Activated CD4-positive, CD25-positive, alpha-beta regulatory T cell treated with anti-CD3 and anti-CD28 coated beads, Interleukin-2, amount 50 U/mL, for 16 hours (primary cell): Measurements from ENCODE around the gene GBX1.

Experiments
- DNase-seq: peaks from one replicate; pipeline ENCODE4 v3.0.0-alpha.2; 2020; ENCODE audit warnings: low read depth, low spot score

GBX1 gene

DNA sequence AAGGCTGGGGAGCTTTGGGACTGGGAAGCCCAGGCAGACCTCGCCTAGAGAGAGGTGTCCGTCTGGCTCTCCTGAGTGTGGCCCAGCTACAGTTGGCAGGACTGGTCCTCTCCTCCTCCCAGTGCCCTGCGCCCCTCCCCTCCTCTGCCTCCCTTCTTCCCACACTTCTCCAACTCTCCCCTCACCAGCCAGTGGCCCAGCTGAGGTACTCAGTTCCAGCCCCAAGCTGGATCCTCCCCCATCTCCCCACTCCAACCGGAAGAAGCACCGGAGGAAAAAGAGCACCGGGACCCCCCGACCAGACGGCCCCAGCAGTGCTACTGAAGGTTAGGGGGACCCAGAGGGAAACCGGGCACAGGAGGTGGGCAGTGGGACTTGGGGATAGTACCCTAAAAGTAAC is 27.7 kb downstream of the GBX1 start:
- no peak for DNase-seq

DNA sequence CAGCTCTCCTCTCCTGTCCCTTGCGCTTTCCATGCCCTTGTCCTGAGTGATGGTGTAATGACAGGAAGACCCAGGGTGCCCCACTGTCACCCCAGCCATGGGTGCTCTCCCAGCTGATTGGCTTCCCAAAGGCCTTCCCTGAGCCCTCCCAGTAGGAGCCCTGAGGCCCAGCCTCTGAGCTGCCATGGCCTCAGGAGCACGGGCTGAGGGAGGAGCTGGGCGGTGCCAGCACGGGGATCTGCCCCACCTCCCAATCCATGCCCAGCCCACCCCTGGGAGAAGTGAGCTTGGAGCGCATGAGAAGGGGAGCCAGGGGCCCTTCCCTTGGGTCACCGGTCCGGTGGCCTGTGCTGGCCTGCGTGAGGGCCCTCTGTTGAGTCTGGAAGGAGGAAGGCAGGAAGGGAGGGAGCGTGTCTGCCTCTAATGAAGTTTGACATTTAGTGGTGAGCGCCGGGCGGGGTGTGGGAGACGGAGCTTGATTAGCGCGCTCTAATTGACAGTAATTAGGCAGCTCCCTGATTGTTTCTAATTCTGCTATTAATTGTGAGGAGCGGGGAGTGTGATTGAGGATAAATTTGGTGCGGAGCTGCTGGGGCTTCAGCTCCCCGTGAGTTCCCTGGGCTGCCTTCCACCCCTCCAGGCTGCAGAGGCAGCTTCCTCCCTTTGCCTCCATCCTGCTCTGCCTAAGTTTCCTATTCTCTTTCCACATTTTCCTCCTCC is 28.3 kb downstream of the GBX1 start:
- no peak for DNase-seq

DNA sequence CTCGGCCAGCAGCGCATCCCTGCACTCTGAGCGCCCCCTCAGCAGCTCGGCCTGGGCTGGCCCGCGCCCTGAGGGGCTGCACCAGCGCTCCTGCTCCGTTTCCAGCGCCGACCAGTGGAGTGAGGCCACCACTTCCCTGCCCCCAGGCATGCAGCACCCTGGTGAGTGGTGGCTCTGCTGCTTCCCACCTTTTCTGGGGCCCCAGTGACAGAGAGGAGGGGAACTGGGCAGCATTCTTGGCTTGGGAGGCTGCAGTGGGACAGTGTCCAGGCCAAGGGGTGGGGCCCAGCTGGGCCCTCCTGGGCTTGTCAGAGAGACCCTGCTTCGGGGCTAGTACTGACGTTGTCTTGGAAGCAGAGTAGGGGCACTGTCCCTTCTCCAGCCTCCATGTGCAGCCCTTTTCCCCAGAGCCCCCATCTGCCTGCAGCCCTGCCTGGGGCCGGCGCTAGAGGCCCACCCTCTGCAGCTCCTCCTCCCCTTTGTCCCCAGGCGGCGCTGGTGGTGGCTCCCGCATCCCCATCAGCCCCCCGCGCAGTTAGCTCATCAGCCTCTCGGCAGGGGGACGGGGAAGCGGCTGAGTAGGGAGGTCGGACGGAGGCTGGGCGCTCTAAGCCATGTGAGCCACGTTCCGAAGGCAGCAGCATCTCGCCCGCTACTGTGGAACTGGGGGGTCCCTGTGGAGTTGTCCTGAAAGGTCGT is 29.2 kb downstream of the GBX1 start:
- no peak for DNase-seq

DNA sequence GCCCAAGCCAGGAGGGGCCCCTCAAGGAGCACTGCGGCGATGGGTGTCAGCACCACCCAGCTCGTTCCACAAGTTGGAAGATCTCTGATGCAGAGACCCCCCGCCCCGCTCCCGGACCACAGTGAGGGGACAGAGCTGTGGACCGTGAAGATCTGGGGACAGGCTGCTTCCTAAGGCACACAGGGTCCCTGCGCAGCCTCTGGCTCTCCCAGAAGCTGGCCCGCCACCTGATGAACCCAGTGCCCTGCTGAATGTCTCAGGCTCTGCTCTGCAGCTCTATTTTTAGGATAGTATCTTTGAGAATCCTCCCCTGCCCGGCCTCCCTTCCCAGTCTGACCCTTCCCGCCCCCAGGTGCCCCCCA is 29.7 kb downstream of the GBX1 start:
- no peak for DNase-seq

DNA sequence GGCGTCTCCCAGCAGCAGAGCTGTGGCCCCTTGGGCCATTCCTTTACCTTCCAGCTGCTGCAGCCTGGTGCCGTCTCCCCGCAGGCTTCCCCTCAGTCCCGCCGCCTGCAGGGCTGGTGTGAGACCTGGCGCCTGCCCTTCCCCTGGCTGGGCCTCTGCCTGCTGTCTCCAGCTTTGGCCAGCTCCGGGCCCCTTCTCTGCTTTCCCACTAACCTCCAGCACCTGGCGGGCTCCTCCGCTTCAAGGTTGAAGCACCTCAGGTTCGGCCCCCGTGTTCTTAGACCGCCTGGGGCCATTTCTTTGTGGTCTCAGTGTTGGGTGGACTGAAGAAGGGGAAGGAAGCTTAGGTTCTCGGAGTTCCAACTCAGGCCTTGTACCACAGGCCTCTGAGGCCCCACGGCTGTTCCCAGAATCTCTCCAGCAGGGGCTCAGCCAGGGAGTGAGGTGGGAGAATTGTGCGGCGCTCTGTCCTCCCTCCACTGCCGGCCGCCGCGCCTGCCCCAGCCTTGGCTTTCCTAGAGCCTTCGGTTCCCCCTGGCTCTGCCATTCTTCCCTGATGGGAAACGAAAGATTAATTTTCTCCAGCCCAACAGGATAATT is 30.3 kb downstream of the GBX1 start:
- DNase-seq = no peak

DNA sequence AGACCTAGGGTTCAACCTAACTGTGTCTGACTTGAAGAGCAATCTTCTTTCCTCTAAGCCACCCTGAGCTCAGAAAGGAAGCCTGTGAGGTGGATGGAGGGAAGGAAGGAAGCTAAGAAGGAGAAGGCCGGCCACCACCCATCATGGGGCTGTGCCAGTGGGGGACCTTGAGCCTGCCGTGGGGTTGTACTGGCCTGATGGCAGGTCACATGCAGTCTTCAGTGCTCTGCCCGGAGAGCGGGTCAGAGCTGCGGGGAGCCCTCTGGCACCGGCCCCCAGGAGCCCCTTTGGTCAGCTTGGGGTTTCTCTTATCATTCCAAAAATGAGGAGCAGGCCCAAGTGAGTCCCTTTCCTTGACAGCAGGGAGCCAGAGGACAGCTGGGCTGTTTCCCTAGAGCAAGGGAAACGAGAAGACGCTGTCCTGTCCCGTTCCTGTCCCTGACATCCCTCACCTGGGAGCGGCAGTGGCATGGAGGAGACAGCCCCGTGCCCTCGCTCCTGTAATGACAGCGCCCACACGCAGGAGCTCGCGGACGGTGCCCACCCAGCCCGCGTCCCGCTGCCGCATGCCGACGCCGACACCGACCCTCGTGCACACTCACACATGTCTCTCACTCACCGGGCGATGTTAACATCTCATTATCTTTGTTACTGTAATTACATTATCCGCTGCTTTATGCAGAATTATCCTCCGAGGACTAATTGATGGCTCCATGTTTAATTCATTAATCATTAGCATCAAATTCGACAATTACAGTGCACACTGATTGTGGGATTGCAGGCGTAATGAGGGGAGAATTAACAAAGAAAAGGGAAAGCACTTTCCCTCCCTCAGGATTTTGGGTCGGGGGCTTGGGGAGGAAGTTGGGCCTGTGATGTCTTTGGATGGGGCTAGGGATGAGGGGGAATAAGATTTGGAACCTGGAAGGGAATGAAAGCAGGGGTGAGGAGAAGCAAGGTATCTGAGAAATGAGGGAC is 31.3 kb downstream of the GBX1 start:
- no peak for DNase-seq

DNA sequence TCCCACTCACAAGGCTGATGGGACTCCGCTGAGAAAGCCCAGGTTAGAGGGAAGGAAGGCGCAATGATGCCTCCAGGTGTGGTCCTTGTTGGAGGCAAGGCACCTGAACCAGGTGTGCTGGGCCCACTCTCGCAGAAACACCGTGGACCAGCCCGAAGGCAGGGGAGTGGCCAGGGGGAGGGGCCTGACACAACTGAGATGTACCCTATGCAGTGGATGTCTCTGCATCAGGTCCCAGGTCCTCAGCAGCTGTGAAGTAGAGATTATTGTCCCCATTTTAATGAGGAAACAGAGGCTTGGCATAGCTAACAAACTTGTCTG is 32.0 kb downstream of the GBX1 start:
- DNase-seq = no peak

DNA sequence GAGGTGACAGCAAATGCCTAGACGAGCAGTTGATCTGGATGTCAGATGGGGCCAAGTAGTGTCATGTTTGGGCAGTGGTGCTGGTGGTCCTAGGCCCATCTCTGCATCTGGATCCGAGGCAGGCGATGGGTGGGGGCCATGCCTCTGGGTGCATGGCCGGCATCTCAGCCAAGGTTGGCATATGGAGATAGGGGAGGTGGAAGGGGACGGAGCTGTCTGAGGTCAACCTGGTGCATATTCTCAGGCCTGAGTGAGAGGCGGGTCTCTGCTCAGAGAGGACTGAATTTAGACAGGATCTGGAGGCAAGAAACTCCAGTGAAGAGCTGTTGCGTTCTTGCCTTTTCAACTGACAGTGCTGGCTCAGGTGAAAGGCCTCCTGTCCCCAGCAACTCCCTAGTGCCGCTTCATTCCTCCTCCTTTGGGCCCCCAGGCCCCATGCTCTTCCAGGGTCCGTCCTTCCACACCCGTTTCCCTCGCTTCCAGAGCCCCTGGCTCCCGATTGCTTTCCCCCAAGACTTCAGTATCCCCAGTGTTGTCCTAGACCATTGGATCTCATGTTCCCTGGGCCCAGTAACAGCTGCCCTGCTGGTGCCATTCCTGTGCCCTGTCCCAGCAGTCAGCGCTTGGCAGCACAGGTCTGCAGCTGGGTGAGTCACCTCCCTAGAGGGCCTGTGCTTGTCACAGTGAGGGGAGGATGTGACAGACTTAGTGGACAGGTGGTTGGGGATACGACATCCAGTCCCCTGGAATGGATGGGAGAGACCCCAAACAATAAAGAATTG is 32.6 kb downstream of the GBX1 start:
- DNase-seq = no peak

DNA sequence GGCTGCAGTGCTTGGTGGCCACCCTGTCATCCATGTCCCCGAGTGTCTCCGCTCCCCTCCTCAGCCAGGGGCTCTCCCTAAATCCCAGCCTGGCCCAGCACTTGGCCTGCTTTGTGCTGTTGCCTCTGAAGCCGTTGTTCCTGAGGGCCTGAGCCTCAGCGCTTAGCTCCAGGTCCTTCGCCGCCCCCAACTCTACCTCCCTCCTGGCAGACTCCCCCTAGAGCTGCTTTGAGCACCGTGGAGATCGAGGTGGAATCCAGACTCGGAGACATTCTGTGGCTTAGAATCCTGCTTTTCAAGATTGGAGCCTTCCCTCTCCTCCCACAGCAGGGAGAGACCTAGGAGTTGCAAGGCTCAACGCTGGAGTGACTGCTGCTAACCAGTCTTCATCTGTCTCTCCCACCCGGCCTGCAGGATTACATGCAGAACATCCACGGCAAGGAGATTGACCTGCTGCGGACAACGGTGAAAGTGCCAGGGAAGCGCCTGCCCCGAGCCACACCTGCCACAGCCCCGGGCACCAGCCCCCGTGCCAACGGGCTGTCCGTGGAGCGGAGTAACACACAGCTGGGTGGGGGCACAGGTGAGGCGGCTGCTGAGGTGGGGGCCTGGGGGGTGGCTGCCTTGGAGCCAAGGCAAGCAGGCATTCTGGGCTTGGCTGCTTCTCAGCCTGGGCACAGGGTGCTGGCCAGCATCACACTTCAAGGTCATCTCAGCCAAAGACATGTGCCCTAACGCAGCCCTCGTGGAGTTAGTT is 33.3 kb downstream of the GBX1 start:
- no peak for DNase-seq

DNA sequence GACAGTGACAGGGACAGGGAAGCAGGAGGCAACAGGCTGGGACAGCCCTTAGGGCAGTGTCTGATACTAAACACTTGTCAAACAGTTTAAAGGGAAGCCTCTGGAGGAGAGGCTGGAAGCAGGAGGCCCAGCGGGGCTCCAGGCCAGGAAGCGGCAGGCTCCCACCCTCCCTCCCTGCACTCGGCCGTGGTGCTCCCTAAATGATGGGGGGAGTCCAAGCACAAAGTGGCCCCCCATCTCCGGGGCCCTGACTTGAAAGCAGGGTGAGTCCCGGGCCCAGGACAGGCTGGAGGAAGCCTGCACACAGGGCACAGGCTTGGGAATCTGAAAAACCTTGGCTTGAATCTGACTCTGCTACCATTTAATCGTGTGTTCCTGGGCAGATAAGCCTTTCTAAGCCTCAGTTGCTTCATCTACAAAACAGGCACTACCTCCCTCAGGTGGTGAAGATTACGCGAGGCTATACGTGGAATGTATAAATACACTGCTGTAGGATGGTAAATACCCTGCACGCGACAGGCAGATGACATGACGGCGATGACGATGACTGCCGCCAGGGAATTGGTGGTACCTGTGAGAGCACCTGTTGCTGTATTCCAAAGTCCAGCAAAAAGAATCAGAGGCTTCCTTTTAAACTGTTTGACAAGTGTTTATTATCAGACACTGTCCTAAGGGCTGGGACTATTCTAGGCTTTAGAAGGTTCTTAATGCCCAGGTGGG is 34.1 kb downstream of the GBX1 start:
- DNase-seq = no peak

DNA sequence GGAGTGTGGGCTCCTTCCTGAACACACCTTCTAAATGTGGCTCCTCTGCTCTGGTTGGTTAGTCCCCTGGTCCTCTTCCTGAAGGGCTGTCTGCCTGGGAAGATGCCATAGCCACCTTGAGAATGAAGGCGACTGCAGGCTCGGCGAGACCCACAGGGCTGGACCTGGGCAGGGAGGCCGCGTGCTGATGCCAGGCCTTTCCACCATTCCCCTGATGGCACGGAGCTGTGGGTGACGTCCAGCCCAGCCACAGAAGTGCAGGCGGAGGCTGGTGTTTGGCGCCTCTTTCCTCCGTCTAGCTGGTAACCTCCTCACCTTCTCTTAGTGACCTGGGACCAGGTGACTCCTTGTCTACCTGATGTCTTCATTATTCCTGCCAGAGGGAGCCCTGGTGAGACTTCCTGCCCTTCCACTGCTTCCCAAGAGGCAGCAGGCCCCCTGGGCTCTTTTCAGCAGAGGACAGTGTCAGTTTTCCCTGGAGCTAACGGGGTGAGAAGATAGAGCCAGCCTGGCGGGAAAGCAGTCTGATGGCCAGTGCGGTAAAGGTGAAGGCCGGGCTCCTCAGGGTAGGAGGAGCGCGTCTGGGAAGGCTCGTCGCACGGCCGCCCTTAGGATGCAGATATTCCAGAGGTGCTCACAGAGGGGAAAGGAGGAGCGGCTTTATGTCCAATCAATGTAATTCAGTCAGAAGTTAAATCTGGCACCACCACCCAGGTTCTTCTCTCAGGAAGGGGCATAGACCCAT is 34.9 kb downstream of the GBX1 start:
- no peak for DNase-seq

DNA sequence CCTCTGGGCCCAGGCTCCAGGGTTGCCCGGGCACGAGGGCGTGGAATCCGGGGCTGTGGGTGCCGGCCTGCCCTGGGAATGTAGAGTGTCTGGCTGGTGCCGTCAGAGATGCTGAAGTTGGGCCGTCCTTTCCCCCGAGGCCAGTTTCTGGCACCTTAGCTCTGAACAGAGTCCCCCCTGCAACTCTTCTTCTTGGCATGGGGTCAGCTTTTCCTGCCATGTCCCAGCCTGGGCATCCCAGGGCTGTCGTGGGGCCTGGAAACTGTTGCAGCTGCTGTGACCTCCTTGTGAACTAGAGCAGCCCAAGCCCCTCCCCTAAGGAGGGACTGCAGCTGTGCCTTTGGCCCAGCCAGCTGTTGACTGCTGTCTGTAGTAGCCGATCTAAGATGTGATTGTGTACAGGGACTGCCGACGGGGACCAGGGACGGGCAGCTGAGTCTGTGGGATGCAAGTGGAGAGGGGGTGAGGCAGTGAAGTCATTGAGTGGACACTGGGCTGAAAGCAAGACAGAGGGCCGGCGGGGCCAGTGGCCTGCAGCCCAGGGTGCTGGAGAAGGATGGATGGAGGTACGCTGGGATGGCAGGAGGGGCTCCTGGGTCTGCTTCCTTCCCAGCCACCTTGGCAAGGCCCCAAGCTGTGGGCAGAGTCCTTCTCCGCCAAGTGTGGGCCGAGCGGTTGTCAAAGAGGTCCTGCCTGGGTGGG is 35.8 kb downstream of the GBX1 start:
- DNase-seq = no peak

DNA sequence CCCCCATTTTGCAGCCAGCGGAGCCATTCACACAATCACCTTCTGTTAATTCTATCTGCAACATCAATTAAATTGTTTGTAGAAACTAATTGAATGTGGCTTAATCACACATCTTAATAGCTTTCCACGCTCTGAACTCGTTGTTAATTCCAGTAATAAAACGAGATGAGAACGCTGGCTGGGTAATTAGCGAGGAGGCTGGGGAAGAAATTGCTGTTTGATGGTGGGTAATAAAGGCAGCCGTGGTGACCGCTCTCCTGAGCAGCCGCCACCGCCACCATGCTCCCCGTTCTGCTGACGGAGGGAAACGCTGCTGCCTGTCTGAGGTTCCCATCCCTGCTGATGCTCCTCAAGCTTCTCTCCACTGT is 36.3 kb downstream of the GBX1 start:
- no peak for DNase-seq

DNA sequence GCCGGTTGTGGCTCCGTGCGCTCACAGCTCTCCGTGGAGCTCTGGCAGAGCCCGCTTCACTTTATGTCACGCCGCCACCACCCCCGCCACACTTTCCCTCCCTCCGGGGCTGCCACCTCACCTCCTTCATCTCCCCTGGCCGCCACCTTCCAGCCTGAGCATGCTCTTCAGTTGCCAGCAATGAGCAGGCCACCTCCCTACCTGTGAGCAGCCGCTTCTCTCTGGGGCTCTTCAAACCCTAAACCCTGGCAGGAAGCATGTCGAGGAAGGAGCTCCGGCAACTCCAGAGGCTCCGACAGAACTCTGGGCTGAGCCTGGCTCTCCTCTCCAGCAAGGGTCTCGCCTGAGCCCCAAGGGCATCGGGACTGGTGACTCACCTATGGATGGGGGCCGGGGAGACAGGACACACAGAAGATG is 36.7 kb downstream of the GBX1 start:
- DNase-seq = no peak

DNA sequence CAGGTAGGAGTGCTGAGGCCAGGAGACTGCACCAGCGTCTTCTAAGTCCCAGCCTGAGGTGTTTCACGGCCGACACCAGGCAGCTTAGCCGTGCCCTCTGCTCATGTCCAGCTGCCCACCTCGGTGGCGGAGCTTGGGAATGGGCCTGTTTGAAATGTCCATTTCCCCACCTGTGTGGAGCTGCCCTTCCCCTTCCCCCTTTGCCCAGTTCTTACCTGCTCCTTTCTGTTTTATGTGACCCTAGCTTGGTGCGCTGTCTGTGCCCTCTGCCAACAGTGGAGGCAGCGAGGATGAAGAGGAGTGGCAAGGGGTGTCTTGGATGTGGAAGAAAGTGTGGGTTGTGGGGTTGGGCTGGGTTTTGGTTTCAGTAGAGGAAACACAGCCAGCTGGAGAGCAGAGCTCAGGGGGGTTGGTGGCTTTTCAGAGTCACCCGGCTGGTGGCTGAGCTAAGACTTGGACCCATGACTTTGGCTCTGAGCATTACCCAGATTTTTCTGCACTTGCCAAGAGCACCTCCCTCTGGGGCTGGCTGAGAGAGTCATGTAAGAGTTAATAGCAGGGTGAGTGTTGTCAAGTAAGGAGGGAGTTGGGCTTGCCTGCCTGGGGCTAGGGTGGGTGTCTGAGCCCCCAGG is 37.4 kb downstream of the GBX1 start:
- no peak for DNase-seq

DNA sequence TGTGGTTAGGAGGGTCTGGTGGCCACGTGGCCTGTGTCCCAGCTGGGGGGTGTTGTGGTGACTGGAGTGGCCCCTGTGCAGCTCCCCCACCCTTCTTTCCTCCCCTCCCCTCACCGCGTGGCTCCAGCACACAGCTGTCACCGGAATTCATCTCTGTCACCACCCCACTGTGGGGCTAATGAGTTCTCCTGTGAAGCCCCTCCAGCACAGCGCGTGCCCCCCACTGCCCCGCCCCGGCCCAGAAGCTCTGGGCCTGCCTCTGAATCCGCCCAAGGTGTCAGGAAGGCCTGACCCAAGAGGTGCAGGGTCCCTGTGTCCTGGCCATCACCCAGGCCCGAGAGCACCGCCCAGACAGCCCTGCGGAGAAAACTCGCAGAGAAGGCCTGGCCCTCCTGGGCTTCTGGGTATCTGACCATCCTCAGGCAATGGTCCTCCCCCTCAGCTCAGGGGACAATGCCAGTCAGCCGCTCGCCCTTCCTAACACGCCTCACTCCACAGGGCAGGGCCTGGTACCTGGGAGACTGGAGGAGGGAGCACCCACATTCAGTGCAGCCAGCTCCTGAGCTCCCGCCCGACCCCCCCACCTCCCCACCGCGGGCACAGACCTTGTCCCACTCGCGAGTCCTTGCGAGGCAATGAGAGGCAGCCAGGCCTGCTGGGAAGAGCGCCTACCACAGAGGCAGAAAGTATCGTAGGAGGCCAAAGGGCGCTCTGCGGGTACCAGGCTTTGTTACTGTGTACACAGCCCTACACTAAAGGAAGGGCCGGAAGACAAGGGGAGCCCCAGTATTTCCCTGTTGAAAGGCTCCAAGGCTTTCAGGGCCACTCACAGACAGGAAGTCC is 38.2 kb downstream of the GBX1 start:
- DNase-seq = no peak

DNA sequence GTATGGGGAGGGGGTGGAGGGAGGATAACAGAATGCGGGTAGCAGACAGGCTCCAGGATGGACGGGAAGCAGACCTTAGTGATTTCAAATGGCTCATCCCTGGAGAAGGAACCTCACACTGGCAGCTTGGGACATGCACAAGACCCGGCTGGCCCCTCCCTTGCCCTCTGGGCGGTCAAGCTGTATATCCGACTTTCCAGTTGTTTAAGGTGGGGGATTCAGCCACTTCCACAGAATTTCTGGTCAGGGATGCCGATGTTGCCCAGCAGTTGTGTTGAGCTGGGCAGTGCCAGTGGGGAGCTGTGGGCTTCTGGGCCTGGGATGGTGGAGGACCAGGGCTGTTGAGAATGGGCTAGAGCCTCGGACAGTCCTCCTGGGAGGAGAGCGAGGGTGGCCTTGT is 38.8 kb downstream of the GBX1 start:
- no peak for DNase-seq
